Measurements from ENCODE around the gene KCTD2. TPM values are rescaled to one million over a fixed set of nuclear protein-coding genes. Genes with fewer than 3 reads are reported as not detected.
"Not testable (repeated sequence)": the region's sequence is repeated elsewhere in the genome, so short reads cannot be mapped to it uniquely, and the experiment has no call there.

KCTD2 gene
- total RNA-seq, 2 experiments from 2014 or later = 16.8 to 19.1 TPM

- H3K27ac Mint-ChIP-seq; DNase-seq; H3K9me3 Mint-ChIP-seq (ENCODE audit: low read depth); H3K4me3 Mint-ChIP-seq; H3K27me3 Mint-ChIP-seq; ATAC-seq: not testable (repeated sequence)
- Mint-ChIP-seq H3K4me1 (peaks cover 29% of the 10 kb centered on the region), H3K36me3 (peaks cover 30% of the 10 kb centered on the region)
- CTCF ChIA-PET = interaction anchor here (1.7 kb wide), 1 partner anchor 65 kb away, joined by 5 read pairs; no protein-coding TSS in a partner anchor
Measured at GRCh38 chr17:75026650-75027049, 20.4 kb upstream of the KCTD2 start.

DNA sequence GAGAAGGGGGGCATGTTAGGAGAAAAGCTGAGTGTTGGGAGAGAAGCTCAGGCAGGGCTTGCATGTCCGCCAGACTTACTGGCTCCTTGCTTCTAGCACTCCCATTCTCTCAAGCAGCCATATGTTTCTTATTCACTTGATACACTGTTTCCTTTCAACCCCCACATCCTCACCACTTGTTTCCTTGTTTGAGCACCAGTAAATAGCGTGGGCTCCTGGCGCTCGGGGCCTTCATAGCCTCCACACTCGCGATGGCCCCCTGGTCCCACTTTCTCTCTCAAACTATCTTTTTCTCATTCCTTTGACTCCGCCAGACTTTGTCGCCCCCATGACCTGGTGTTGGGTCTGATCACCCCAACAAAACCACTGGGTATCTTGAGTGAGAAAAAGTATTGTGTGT, 16.9 kb upstream of the KCTD2 start:
- CTCF ChIA-PET = no interaction called here
- Mint-ChIP-seq H3K36me3 (peaks cover 4% of the 10 kb centered on the region), H3K27me3 (peaks cover 5% of the 10 kb centered on the region), H3K4me1 (peaks cover 35% of the 10 kb centered on the region), H3K4me3 (no peak overlapping the region), H3K27ac (no peak overlapping the region), H3K9me3 (ENCODE audit: low read depth) (peaks cover 4% of the 10 kb centered on the region)
- DNase-seq = no peak
- ATAC-seq = no peak

- CTCF ChIA-PET = interaction anchor here (0.6 to 1.9 kb wide), 13 partner anchors 9 to 218 kb away, joined by 3 to 16 read pairs (median 5); partner anchors contain the start of genes MRPL58 and NT5C
- DNase-seq (peak; percentile 74), ATAC-seq (peak; percentile 20)
- Mint-ChIP-seq H3K4me3 (peak overlapping the region; percentile 91), H3K27me3 (peaks cover 3% of the 10 kb centered on the region), H3K9me3 (ENCODE audit: low read depth) (peaks cover 4% of the 10 kb centered on the region), H3K36me3 (no peaks in the 10 kb centered on the region), H3K27ac (no peak overlapping the region), H3K4me1 (peaks cover 41% of the 10 kb centered on the region)
Measured at GRCh38 chr17:75031972-75032719, 14.9 kb upstream of the KCTD2 start.

GRCh38 chr17:75032720-75033280, 14.2 kb upstream of the KCTD2 start:
- Mint-ChIP-seq H3K4me3 (peak overlapping the region; percentile 91), H3K27me3 (no peaks in the 10 kb centered on the region), H3K27ac (no peak overlapping the region), H3K36me3 (no peaks in the 10 kb centered on the region), H3K4me1 (peaks cover 44% of the 10 kb centered on the region), H3K9me3 (ENCODE audit: low read depth) (peaks cover 4% of the 10 kb centered on the region)
- no peak for ATAC-seq
- CTCF ChIA-PET = interaction anchor here (0.8 to 1.9 kb wide), 10 partner anchors 10 to 139 kb away, joined by 3 to 16 read pairs (median 5); partner anchors contain the start of gene MRPL58
- no peak for DNase-seq

- peaks cover 3% of the 10 kb centered on the region for H3K36me3 Mint-ChIP-seq
- ATAC-seq (peak; percentile 51), DNase-seq (peak; percentile 92)
- peak overlapping the region; percentile 91 for H3K4me3 Mint-ChIP-seq
- CTCF ChIA-PET = interaction anchor here (0.7 to 2.9 kb wide), 8 partner anchors 14 to 379 kb away, joined by 3 to 26 read pairs (median 5); partner anchors contain the start of genes ATP5PD, KCTD2, MRPL58 and NT5C
- peak overlapping the region; percentile 93 for H3K27ac Mint-ChIP-seq
- H3K27me3 Mint-ChIP-seq = no peaks in the 10 kb centered on the region
- H3K9me3 Mint-ChIP-seq (ENCODE audit: low read depth) = peaks cover 4% of the 10 kb centered on the region
- peaks cover 44% of the 10 kb centered on the region for H3K4me1 Mint-ChIP-seq
Measured at GRCh38 chr17:75033346-75034235, 13.4 kb upstream of the KCTD2 start.

DNA sequence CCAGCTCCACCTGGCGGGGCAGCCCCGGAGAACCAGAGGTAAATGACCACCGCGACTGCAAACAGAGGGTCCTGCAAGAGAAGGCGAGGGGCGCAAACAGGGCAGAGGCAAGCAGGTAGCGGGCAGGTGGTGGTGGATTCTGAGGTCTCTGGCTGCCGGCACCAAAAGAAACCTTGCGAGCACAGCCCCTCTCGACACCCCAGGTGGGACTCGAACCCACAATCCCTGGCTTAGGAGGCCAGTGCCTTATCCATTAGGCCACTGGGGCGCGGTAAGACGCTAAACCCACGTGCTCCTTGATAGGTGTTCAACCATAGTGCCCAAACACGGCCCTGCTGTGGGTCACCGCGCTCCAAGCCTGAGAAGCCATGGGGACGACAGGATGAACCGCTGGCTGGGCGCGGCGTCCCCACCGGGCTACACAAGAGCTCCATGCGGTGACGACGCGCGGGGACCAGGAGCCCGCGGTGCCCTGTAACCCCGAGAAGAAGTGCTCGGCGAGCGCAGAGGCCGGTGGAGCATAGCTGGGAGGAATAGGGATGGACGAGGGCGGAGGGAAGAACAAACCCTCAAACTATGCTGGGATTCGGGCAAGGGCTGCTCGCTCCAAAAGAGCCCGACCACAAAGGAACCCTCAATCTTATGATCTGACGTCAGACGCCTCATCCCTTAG, 12.7 kb upstream of the KCTD2 start:
- Mint-ChIP-seq H3K9me3 (ENCODE audit: low read depth) (peaks cover 4% of the 10 kb centered on the region), H3K36me3 (peaks cover 7% of the 10 kb centered on the region), H3K27me3 (no peaks in the 10 kb centered on the region), H3K4me3 (peak overlapping the region; percentile 91), H3K4me1 (peaks cover 44% of the 10 kb centered on the region), H3K27ac (peak overlapping the region; percentile 93)
- CTCF ChIA-PET = interaction anchor here (0.6 to 2.9 kb wide), 15 partner anchors 10 to 378 kb away, joined by 3 to 26 read pairs (median 4); partner anchors contain the start of genes ATP5PD, KCTD2, MRPL58 and NT5C
- peak; percentile 70 for ATAC-seq
- peak; percentile 94 for DNase-seq

DNA sequence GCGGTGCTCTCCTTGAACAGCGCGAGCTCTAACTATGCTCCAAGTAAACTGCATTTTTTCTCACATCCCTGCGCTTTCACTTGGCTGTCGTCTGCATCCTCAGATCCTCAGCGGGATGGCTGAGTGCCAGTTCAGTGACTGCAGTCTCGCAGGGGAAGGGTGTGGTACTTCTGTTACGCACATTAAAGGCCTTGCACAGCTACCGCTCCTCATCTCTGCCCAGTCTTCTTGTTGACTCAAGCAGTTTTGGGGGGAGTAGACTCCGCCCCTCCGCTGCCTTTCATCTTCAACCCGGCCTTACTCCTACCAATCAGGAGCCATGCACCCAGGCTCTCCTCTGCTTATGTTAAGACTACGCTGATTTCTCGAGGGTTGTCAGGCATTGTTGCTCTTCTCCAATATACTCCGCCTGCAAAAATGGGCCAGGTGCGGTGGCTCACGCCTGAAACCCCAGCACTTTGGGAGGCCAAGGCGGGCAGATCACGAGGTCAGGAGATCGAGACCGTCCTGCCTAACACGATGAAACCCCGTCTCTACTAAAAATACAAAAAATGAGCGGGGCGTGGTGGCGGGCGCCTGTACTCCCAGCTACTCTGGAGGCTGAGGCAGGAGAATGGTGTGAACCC, 10.3 kb upstream of the KCTD2 start:
- Mint-ChIP-seq H3K27ac (peak overlapping the region; percentile 81), H3K36me3 (peaks cover 22% of the 10 kb centered on the region)
- peak; percentile 29 for ATAC-seq

GRCh38 chr17:75039238-75039637, 7.8 kb upstream of the KCTD2 start:
- CTCF ChIA-PET = interaction anchor here (0.5 to 0.6 kb wide), 2 partner anchors 48 to 191 kb away, joined by 3 read pairs; no protein-coding TSS in a partner anchor

More for the DNA sequence above, 10.3 kb upstream of the KCTD2 start:
- H3K4me1 Mint-ChIP-seq = peaks cover 37% of the 10 kb centered on the region
- no peaks in the 10 kb centered on the region for H3K27me3 Mint-ChIP-seq
- CTCF ChIA-PET = interaction anchor here (0.7 to 2.9 kb wide), 4 partner anchors 11 to 77 kb away, joined by 3 to 18 read pairs (median 8); partner anchors contain the start of genes ARMC7, ATP5PD and KCTD2
- H3K4me3 Mint-ChIP-seq = peak overlapping the region; percentile 38
- DNase-seq = peak; percentile 79
- H3K9me3 Mint-ChIP-seq (ENCODE audit: low read depth) = no peaks in the 10 kb centered on the region

DNA sequence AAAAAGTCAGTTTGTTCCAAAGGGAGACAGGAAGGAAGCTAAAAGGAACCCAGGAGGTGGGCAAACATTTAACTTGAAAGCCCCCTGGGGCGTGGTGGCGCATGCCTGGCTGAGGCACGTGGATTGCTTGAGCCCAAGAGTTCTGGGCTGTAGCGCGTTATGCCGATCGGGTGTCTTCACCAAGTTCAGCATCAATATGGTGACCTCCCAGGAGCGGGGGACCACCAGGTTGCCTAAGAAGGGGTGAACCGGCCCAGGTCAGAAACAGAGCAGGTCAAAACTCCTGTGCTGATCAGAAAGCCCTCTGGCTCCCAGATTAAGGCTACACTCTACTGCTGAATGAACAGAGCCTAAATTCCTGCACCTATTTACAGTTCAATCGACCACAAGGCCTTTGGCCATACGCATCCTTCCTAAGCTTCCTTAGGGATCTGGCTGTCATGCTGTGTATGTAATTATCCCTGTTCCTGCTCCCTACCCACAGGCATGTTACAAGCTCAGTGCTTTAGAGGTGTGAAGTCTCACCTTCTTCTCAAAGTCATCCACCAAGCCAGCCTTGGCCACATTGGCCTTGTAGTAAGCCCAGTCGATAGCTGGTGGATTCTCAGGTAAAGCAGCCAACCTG, 5.3 kb upstream of the KCTD2 start:
- Mint-ChIP-seq H3K4me3 (no peak overlapping the region), H3K27ac (no peak overlapping the region), H3K4me1 (peaks cover 23% of the 10 kb centered on the region), H3K36me3 (peaks cover 26% of the 10 kb centered on the region), H3K27me3 (no peaks in the 10 kb centered on the region), H3K9me3 (ENCODE audit: low read depth) (no peaks in the 10 kb centered on the region)
- ATAC-seq (no peak), DNase-seq (no peak)
- CTCF ChIA-PET = interaction anchor here (0.8 to 2.0 kb wide), 2 partner anchors 10 to 160 kb away, joined by 4 to 6 read pairs; no protein-coding TSS in a partner anchor

More at GRCh38 chr17:75039238-75039637, 7.8 kb upstream of the KCTD2 start:
- no peak overlapping the region for H3K27ac Mint-ChIP-seq
- no peaks in the 10 kb centered on the region for H3K27me3 Mint-ChIP-seq
- ATAC-seq = no peak
- H3K4me1 Mint-ChIP-seq = peaks cover 23% of the 10 kb centered on the region
- H3K4me3 Mint-ChIP-seq = no peak overlapping the region
- no peak for DNase-seq
- H3K36me3 Mint-ChIP-seq = peaks cover 26% of the 10 kb centered on the region
- H3K9me3 Mint-ChIP-seq (ENCODE audit: low read depth) = no peaks in the 10 kb centered on the region

- ATAC-seq, H3K4me3 Mint-ChIP-seq: not testable (repeated sequence)
- CTCF ChIA-PET = interaction anchor here (0.8 to 2.0 kb wide), 2 partner anchors 12 to 82 kb away, joined by 4 to 6 read pairs; no protein-coding TSS in a partner anchor
Measured at GRCh38 chr17:75043789-75044188, 3.2 kb upstream of the KCTD2 start.

DNA sequence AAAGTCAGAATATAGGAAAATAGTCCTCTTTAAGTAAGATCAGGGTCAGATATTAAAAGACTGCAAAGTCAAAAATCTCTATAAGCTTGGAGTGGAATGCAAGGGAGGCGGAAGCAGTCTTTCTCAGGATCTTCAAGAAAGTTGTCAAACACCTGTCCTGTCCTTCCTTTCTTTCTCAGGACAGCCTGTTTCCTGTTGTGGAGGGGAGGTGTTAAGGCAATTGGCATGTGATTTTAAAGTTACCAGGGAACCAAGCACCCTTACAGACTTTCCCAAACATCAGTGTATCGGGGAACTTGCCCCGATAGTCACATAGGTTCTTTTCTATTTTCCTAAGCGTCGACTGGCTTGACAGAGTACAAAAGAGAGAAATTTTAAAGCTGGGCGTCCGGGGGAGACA, 2.3 kb upstream of the KCTD2 start:
- Mint-ChIP-seq H3K27ac (no peak overlapping the region), H3K4me3 (peak overlapping the region; percentile 21), H3K27me3 (no peaks in the 10 kb centered on the region), H3K9me3 (ENCODE audit: low read depth) (no peaks in the 10 kb centered on the region), H3K4me1 (peaks cover 36% of the 10 kb centered on the region), H3K36me3 (peaks cover 17% of the 10 kb centered on the region)
- ATAC-seq = no peak
- no peak for DNase-seq
- CTCF ChIA-PET = interaction anchor here (0.6 to 0.8 kb wide), 2 partner anchors 83 to 159 kb away, joined by 4 read pairs; no protein-coding TSS in a partner anchor

More at GRCh38 chr17:75043789-75044188, 3.2 kb upstream of the KCTD2 start:
- not testable (repeated sequence) for DNase-seq; H3K27ac Mint-ChIP-seq; H3K9me3 Mint-ChIP-seq (ENCODE audit: low read depth); H3K27me3 Mint-ChIP-seq
- H3K4me1 Mint-ChIP-seq = peaks cover 31% of the 10 kb centered on the region
- peaks cover 22% of the 10 kb centered on the region for H3K36me3 Mint-ChIP-seq
